HepG2 (cell line): ENCODE results near the gene DIPK1B. TPM values are rescaled to one million over a fixed set of nuclear protein-coding genes. Genes with fewer than 3 reads are reported as not detected.

Experiments
- ATAC-seq: fragments of 200-7000 bp; cut with Tn5 transposase; 3 replicates; pipeline ENCODE4 v1.9.1; 2020; ENCODE audit warnings: mild to moderate bottlenecking, moderate library complexity
- BruUV-seq: library from RNA; stranded (reverse); fragments of 400-500 nt; replicated peaks from 2 replicates; lab custom pipeline; 2021; lab: Mats Ljungman, UMichigan
- CTCF ChIA-PET: fragments of 300-600 bp; formaldehyde crosslinking; extraction: SDS; loops from one replicate; lab custom pipeline; 2021; ENCODE audit warnings: low total read pairs, inconsistent platforms, low intra/inter-chr PET ratio; lab: Yijun Ruan, JAX
- POLR2A ChIA-PET: fragments of 350-600 bp; sonication (Branson Sonifier 250); formaldehyde crosslinking; loops from one replicate; lab custom pipeline; 2020; ENCODE audit warnings: antibody characterized with exemption, inconsistent platforms; lab: Yijun Ruan, JAX
- DNase-seq: peaks from one replicate; pipeline ENCODE4 v3.0.0-alpha.2; 2015; ENCODE audit warnings: low spot score
- FAIRE-seq: peaks from 3 replicates; lab custom pipeline; 2011; peaks lifted over from hg19 to GRCh38; lab: Jason Lieb, UNC
- H2AFZ ChIP-seq: one replicate; pipeline ENCODE4 v1.6.1; 2011; ENCODE audit warnings: low read length, inconsistent platforms
- H3K27ac ChIP-seq: fragments of 300-600 bp; 3 replicates; pipeline ENCODE4 v1.8.0; 2011; ENCODE audit warnings: mixed run types, mild to moderate bottlenecking, mixed read lengths, low read length, inconsistent platforms; ENCODE audit not compliant: insufficient read depth; ENCODE audit errors: extremely low read length
- H3K27me3 ChIP-seq, 2 experiments: fragments of 200-600 bp in 1 of 2; 2 replicates in 1 of 2; 3 replicates in 1 of 2; pipeline versions ENCODE4 v1.6.0 to v1.8.0; 2011; ENCODE audit warnings: low read length in 2 of 2, mild to moderate bottlenecking in 2 of 2, moderate library complexity in 2 of 2, inconsistent platforms in 1 of 2; ENCODE audit not compliant: insufficient read depth in 2 of 2, control insufficient read depth in 1 of 2
- H3K36me3 ChIP-seq, 2 experiments: fragments of 200-600 bp in 1 of 2; replicated peaks in 1 of 2; 2 replicates in 1 of 2; 3 replicates in 1 of 2; pipeline versions ENCODE4 v1.5.1 to v1.8.0; 2011; ENCODE audit warnings: low read length in 2 of 2, inconsistent platforms in 1 of 2; ENCODE audit not compliant: insufficient read depth in 2 of 2, control insufficient read depth in 1 of 2
- H3K4me1 ChIP-seq: 2 replicates; pipeline ENCODE4 v1.5.1; 2012; ENCODE audit warnings: low read length, inconsistent platforms; ENCODE audit not compliant: insufficient read depth
- H3K4me2 ChIP-seq: 2 replicates; pipeline ENCODE4 v1.6.0; 2011; ENCODE audit warnings: low read depth, low read length, inconsistent platforms
- H3K4me3 ChIP-seq, 3 experiments: fragments of 200-600 bp in 1 of 3; sonication (generic), shearing (Covaris generic) in 1 of 3; replicated peaks in 1 of 3; 2 replicates each; pipeline ENCODE4 v1.5.1; 2011 to 2016; ENCODE audit warnings: low read length in 3 of 3, inconsistent platforms in 2 of 3, low read depth in 2 of 3, mild to moderate bottlenecking in 2 of 3, control low read depth in 1 of 3, mixed read lengths in 1 of 3; ENCODE audit not compliant: insufficient read depth in 1 of 3
- H3K79me2 ChIP-seq: one replicate; pipeline ENCODE4 v1.6.1; 2011; ENCODE audit warnings: low read length, inconsistent platforms; ENCODE audit not compliant: insufficient read depth
- H3K9ac ChIP-seq: 2 replicates; pipeline ENCODE4 v1.6.0; 2011; ENCODE audit warnings: mild to moderate bottlenecking, low read depth, low read length, inconsistent platforms; ENCODE audit not compliant: insufficient read depth
- H3K9me3 ChIP-seq: 2 replicates; pipeline ENCODE4 v1.5.1; 2012; ENCODE audit warnings: mild to moderate bottlenecking, low read length
- H4K20me1 ChIP-seq: 2 replicates; pipeline ENCODE4 v1.6.0; 2011; ENCODE audit warnings: inconsistent platforms, mild to moderate bottlenecking, low read length, moderate library complexity; ENCODE audit not compliant: insufficient read depth
- ARNT ChIP-seq: fragments of 450-650 bp; IDR thresholded peaks from 2 replicates; pipeline ENCODE4 v1.6.1; 2017
- BHLHE40 ChIP-seq: IDR thresholded peaks from 2 replicates; pipeline ENCODE4 v1.6.1; 2011; ENCODE audit warnings: low read length, improper control_type of control experiment
- CSRNP2 ChIP-seq: sonication (generic); formaldehyde crosslinking; conservative IDR thresholded peaks from 2 replicates; pipeline ENCODE4 v1.8.0; 2022; ENCODE audit warnings: low read depth, missing genetic modification reagents
- DMAP1 ChIP-seq: IDR thresholded peaks from 2 replicates; pipeline ENCODE4 v1.6.1; 2016
- ETV6 ChIP-seq: sonication (generic); formaldehyde crosslinking; conservative IDR thresholded peaks from 2 replicates; pipeline ENCODE4 v1.4.0; 2020; ENCODE audit warnings: missing genetic modification reagents
- GLMP ChIP-seq: sonication (generic); formaldehyde crosslinking; IDR thresholded peaks from 2 replicates; pipeline ENCODE4 v1.9.0; 2021; ENCODE audit warnings: missing genetic modification reagents, mild to moderate bottlenecking, borderline replicate concordance
- HDAC1 ChIP-seq: sonication (generic); formaldehyde crosslinking; IDR thresholded peaks from 2 replicates; pipeline ENCODE4 v1.5.1; 2020; ENCODE audit warnings: mild to moderate bottlenecking, missing genetic modification reagents
- MLX ChIP-seq: IDR thresholded peaks from 2 replicates; pipeline ENCODE4 v1.6.1; 2016
- MTF1 ChIP-seq: sonication (generic); formaldehyde crosslinking; IDR thresholded peaks from 2 replicates; pipeline ENCODE4 v1.5.0; 2020; ENCODE audit warnings: missing genetic modification reagents
- RAD21 ChIP-seq: fragments of 450-650 bp; formaldehyde crosslinking; IDR thresholded peaks from 2 replicates; pipeline ENCODE4 v1.5.0; 2020; ENCODE audit warnings: mild to moderate bottlenecking
- RAD51 ChIP-seq: fragments of 450-650 bp; IDR thresholded peaks from 2 replicates; pipeline ENCODE4 v1.6.1; 2016; ENCODE audit warnings: borderline replicate concordance
- SKI ChIP-seq: fragments of 450-650 bp; IDR thresholded peaks from one replicate; pipeline ENCODE4 v1.6.1; 2018; ENCODE audit warnings: mild to moderate bottlenecking; ENCODE audit not compliant: partially characterized antibody
- TRIM24 ChIP-seq: sonication (generic); formaldehyde crosslinking; IDR thresholded peaks from 2 replicates; pipeline ENCODE4 v1.8.0; 2022; ENCODE audit warnings: mild to moderate bottlenecking, missing genetic modification reagents
- ZMYM3 ChIP-seq: sonication (generic); formaldehyde crosslinking; IDR thresholded peaks from 2 replicates; pipeline ENCODE4 v1.5.1; 2020; ENCODE audit warnings: mild to moderate bottlenecking, missing genetic modification reagents
- ZNF232 ChIP-seq: sonication (generic); formaldehyde crosslinking; IDR thresholded peaks from 2 replicates; pipeline ENCODE4 v1.4.0; 2020; ENCODE audit warnings: missing genetic modification reagents, borderline replicate concordance
- ZNF280B ChIP-seq: sonication (generic); formaldehyde crosslinking; IDR thresholded peaks from 2 replicates; pipeline ENCODE4 v1.5.0; 2020; ENCODE audit warnings: missing genetic modification reagents, mild to moderate bottlenecking, borderline replicate concordance
- ZNF30 ChIP-seq: sonication (generic); formaldehyde crosslinking; IDR thresholded peaks from 2 replicates; pipeline ENCODE4 v1.5.0; 2020; ENCODE audit warnings: mild to moderate bottlenecking, missing genetic modification reagents
- ZNF768 ChIP-seq: sonication (generic); formaldehyde crosslinking; IDR thresholded peaks from 2 replicates; pipeline ENCODE4 v1.4.0; 2020; ENCODE audit warnings: missing genetic modification reagents
- WGBS: methylation state at CpG from one replicate; pipeline ENCODE4 v1.1.6; 2017; ENCODE audit warnings: low lambda C conversion rate; 5-methylcytosine and 5-hydroxymethylcytosine counted together
- in situ Hi-C: cut with HindIII; loops from 2 replicates; pipeline ENCODE4 v1.10.0; 2017; ENCODE audit warnings: low pct_unique_long_range_greater_than_20kb; ENCODE audit not compliant: extremely low pct_ligation_motif_present
- intact Hi-C: fragments of 100-400 bp; cut with micrococcal nuclease; formaldehyde crosslinking; loops from one replicate; pipeline ENCODE4 v1.10.0; 2022; ENCODE audit not compliant: unreplicated experiment
- polyA plus RNA-seq, 8 experiments: library from polyadenylated mRNA; depleted of rRNA in 3 of 8; stranded (reverse) in 7 of 8; unstranded in 1 of 8; fragments of >200 nt; fragmentation: Illumina TruSeq in 4 of 8; extraction: Trizol in 4 of 8; gene quantifications; 2 replicates each; pipeline versions ENCODE4 v1.2.1 to v1.2.3, GENCODE V29; 2011 to 2016; ENCODE audit warnings: low read depth in 4 of 8, missing spikeins in 1 of 8, mixed read lengths in 1 of 8; ENCODE audit not compliant: insufficient read depth in 1 of 8
- total RNA-seq, 5 experiments: library from RNA; depleted of rRNA; stranded (reverse); fragments of >200 nt; fragmentation: Illumina TruSeq; extraction: Trizol; gene quantifications; 2 replicates each; pipeline ENCODE4 v1.2.3, GENCODE V29; 2016; ENCODE audit warnings: low read depth in 1 of 5

The DIPK1B gene
- total and polyA plus RNA-seq, 2 of the 13 experiments (the other 11 are each of a cell fraction or from before 2014, with no cell fraction given): 0.18 to 3.9 TPM

GRCh38 chr9:136753371-136754058 is 41.1 kb downstream of the DIPK1B start (continued):
- TF ChIP-seq GLMP (CRISPR knock-in tag) (no peak), RAD21 (no peak), SKI (no peak), TRIM24 (CRISPR knock-in tag) (no peak), MLX (CRISPR knock-in tag) (no peak), ZNF232 (no peak), ZNF280B (no peak), ETV6 (no peak), RAD51 (no peak), MTF1 (CRISPR knock-in tag) (no peak)

GRCh38 chr9:136754059-136754572 is 41.7 kb downstream of the DIPK1B start:
- H3K36me3 ChIP-seq: no peaks in the 10 kb centered on the region
- H3K4me1 ChIP-seq: peaks cover 12% of the 10 kb centered on the region; the same call in 1 of the 2 replicates
- H2AFZ ChIP-seq: no peak overlapping the region
- TF ChIP-seq ZMYM3 (CRISPR knock-in tag): 0 out of 2 replicates have a peak, but pooled peaks have one; percentile 14
- TF ChIP-seq CSRNP2 (CRISPR knock-in tag): no peak
- no peak for TF ChIP-seq HDAC1 (CRISPR knock-in tag)
- no peak for TF ChIP-seq ARNT
- TF ChIP-seq ZNF768 (CRISPR knock-in tag): peak; percentile 58; the same call in 1 of the 2 replicates
- TF ChIP-seq BHLHE40: peak; percentile 73
- TF ChIP-seq ZNF30 (CRISPR knock-in tag): no peak
- peak; percentile 30; the same call in 1 of the 2 replicates for TF ChIP-seq DMAP1
- no peak overlapping the region for H3K27ac ChIP-seq
- FAIRE-seq (no peak), ATAC-seq (no peak), DNase-seq (no peak)
- H3K4me2 ChIP-seq: no peak overlapping the region
- peaks cover 11 to 48% of the 10 kb centered on the region in 2 experiments; a peak in 4 of 5 replicates for H3K27me3 ChIP-seq
- ChIA-PET POLR2A (interaction anchor here (0.8 kb wide), 1 partner anchor 26 kb away, joined by 3 read pairs; no protein-coding TSS in a partner anchor), CTCF (no interaction called here)
- H4K20me1 ChIP-seq: no peaks in the 10 kb centered on the region
- 0% methylated on average over 1 of the region's 17 CpGs for WGBS
- no peak overlapping the region for H3K4me3 ChIP-seq
- in situ Hi-C loops (no loop called here), intact Hi-C loops (no loop called here)
- H3K79me2 ChIP-seq: no peaks in the 10 kb centered on the region
- BruUV-seq: no TSS peak
- H3K9me3 ChIP-seq: peaks cover 15% of the 10 kb centered on the region
- no peak overlapping the region for H3K9ac ChIP-seq
